Measurements from ENCODE around the gene CCDC102A.

The CCDC102A gene

GRCh38 chr16:57479976-57480753, 56.2 kb downstream of the CCDC102A start:
- no peak for ATAC-seq (replicated peaks; ENCODE audit: extremely low read depth, poor library complexity, severe bottlenecking)
- H3K4me3 Mint-ChIP-seq = no peak overlapping the region
- H3K27ac Mint-ChIP-seq (ENCODE audit: low read depth) = no peak overlapping the region
- H3K36me3 Mint-ChIP-seq (ENCODE audit: insufficient read depth) = peaks cover 3% of the 10 kb centered on the region
- H3K9me3 Mint-ChIP-seq = no peaks in the 10 kb centered on the region
- no peak for DNase-seq (ENCODE audit: low spot score in 2 of 2)
- H3K27me3 Mint-ChIP-seq = no peaks in the 10 kb centered on the region
- peaks cover 19% of the 10 kb centered on the region for H3K4me1 Mint-ChIP-seq

- H3K27ac Mint-ChIP-seq (ENCODE audit: low read depth) = no peak overlapping the region
- no peak overlapping the region for H3K4me3 Mint-ChIP-seq
- H3K9me3 Mint-ChIP-seq = no peaks in the 10 kb centered on the region
Measured at GRCh38 chr16:57479205-57479975, 57.0 kb downstream of the CCDC102A start.

GRCh38 chr16:57478396-57479204, 57.8 kb downstream of the CCDC102A start:
- H3K27me3 Mint-ChIP-seq = no peaks in the 10 kb centered on the region

More at GRCh38 chr16:57479205-57479975, 57.0 kb downstream of the CCDC102A start:
- H3K27me3 Mint-ChIP-seq = no peaks in the 10 kb centered on the region
- H3K4me1 Mint-ChIP-seq = peaks cover 12% of the 10 kb centered on the region
- ATAC-seq (replicated peaks; ENCODE audit: extremely low read depth, poor library complexity, severe bottlenecking) = no peak
- H3K36me3 Mint-ChIP-seq (ENCODE audit: insufficient read depth) = peaks cover 6% of the 10 kb centered on the region
- no peak for DNase-seq (ENCODE audit: low spot score in 2 of 2)

GRCh38 chr16:57477531-57478202, 58.7 kb downstream of the CCDC102A start:
- peaks cover 11% of the 10 kb centered on the region for H3K4me1 Mint-ChIP-seq

More at GRCh38 chr16:57478396-57479204, 57.8 kb downstream of the CCDC102A start:
- Mint-ChIP-seq H3K27ac (ENCODE audit: low read depth) (no peak overlapping the region), H3K4me1 (peaks cover 11% of the 10 kb centered on the region), H3K9me3 (no peaks in the 10 kb centered on the region), H3K36me3 (ENCODE audit: insufficient read depth) (peaks cover 10% of the 10 kb centered on the region), H3K4me3 (no peak overlapping the region)
- DNase-seq (ENCODE audit: low spot score in 2 of 2) (no peak), ATAC-seq (replicated peaks; ENCODE audit: extremely low read depth, poor library complexity, severe bottlenecking) (no peak)

GRCh38 chr16:57476546-57477410, 59.6 kb downstream of the CCDC102A start:
- DNase-seq (ENCODE audit: low spot score in 2 of 2) = no peak
- ATAC-seq (replicated peaks; ENCODE audit: extremely low read depth, poor library complexity, severe bottlenecking) = no peak
- H3K4me1 Mint-ChIP-seq = peaks cover 11% of the 10 kb centered on the region
- H3K9me3 Mint-ChIP-seq = no peaks in the 10 kb centered on the region
- peaks cover 18% of the 10 kb centered on the region for H3K36me3 Mint-ChIP-seq (ENCODE audit: insufficient read depth)
- H3K27me3 Mint-ChIP-seq = no peaks in the 10 kb centered on the region
- H3K4me3 Mint-ChIP-seq = no peak overlapping the region
- H3K27ac Mint-ChIP-seq (ENCODE audit: low read depth) = no peak overlapping the region

More at GRCh38 chr16:57477531-57478202, 58.7 kb downstream of the CCDC102A start:
- no peak for DNase-seq (ENCODE audit: low spot score in 2 of 2)
- no peak overlapping the region for H3K4me3 Mint-ChIP-seq
- ATAC-seq (replicated peaks; ENCODE audit: extremely low read depth, poor library complexity, severe bottlenecking) = no peak
- H3K27ac Mint-ChIP-seq (ENCODE audit: low read depth) = no peak overlapping the region
- H3K36me3 Mint-ChIP-seq (ENCODE audit: insufficient read depth) = peaks cover 12% of the 10 kb centered on the region
- H3K27me3 Mint-ChIP-seq = no peaks in the 10 kb centered on the region
- H3K9me3 Mint-ChIP-seq = no peaks in the 10 kb centered on the region

- H3K4me1 Mint-ChIP-seq = peaks cover 11% of the 10 kb centered on the region
- peaks cover 22% of the 10 kb centered on the region for H3K36me3 Mint-ChIP-seq (ENCODE audit: insufficient read depth)
- ATAC-seq (replicated peaks; ENCODE audit: extremely low read depth, poor library complexity, severe bottlenecking) (peak; percentile 96), DNase-seq (ENCODE audit: low spot score in 2 of 2) (peak; percentile 47 to 53)
- no peaks in the 10 kb centered on the region for H3K27me3 Mint-ChIP-seq
- no peaks in the 10 kb centered on the region for H3K9me3 Mint-ChIP-seq
- peak overlapping the region; percentile 23 for H3K4me3 Mint-ChIP-seq
- H3K27ac Mint-ChIP-seq (ENCODE audit: low read depth) = no peak overlapping the region
Measured at GRCh38 chr16:57475711-57476339, 60.5 kb downstream of the CCDC102A start.

- no peaks in the 10 kb centered on the region for H3K27me3 Mint-ChIP-seq
- no peak for DNase-seq (ENCODE audit: low spot score in 2 of 2)
Measured at GRCh38 chr16:57474671-57475661, 61.4 kb downstream of the CCDC102A start.

GRCh38 chr16:57473906-57474305, 62.5 kb downstream of the CCDC102A start:
- DNase-seq (ENCODE audit: low spot score in 2 of 2) (no peak), ATAC-seq (replicated peaks; ENCODE audit: extremely low read depth, poor library complexity, severe bottlenecking) (no peak)
- H3K9me3 Mint-ChIP-seq = no peaks in the 10 kb centered on the region
- peaks cover 32% of the 10 kb centered on the region for H3K36me3 Mint-ChIP-seq (ENCODE audit: insufficient read depth)
- peaks cover 11% of the 10 kb centered on the region for H3K4me1 Mint-ChIP-seq
- no peaks in the 10 kb centered on the region for H3K27me3 Mint-ChIP-seq
- no peak overlapping the region for H3K27ac Mint-ChIP-seq (ENCODE audit: low read depth)
- no peak overlapping the region for H3K4me3 Mint-ChIP-seq

More at GRCh38 chr16:57474671-57475661, 61.4 kb downstream of the CCDC102A start:
- H3K27ac Mint-ChIP-seq (ENCODE audit: low read depth) = no peak overlapping the region
- peaks cover 11% of the 10 kb centered on the region for H3K4me1 Mint-ChIP-seq
- no peak for ATAC-seq (replicated peaks; ENCODE audit: extremely low read depth, poor library complexity, severe bottlenecking)
- H3K4me3 Mint-ChIP-seq = no peak overlapping the region
- no peaks in the 10 kb centered on the region for H3K9me3 Mint-ChIP-seq
- peaks cover 27% of the 10 kb centered on the region for H3K36me3 Mint-ChIP-seq (ENCODE audit: insufficient read depth)

GRCh38 chr16:57473176-57473840, 63.1 kb downstream of the CCDC102A start:
- H3K4me1 Mint-ChIP-seq = peaks cover 13% of the 10 kb centered on the region
- H3K27me3 Mint-ChIP-seq = no peaks in the 10 kb centered on the region
- H3K36me3 Mint-ChIP-seq (ENCODE audit: insufficient read depth) = peaks cover 38% of the 10 kb centered on the region
- no peak overlapping the region for H3K4me3 Mint-ChIP-seq
- ATAC-seq (replicated peaks; ENCODE audit: extremely low read depth, poor library complexity, severe bottlenecking) (no peak), DNase-seq (ENCODE audit: low spot score in 2 of 2) (no peak)
- no peak overlapping the region for H3K27ac Mint-ChIP-seq (ENCODE audit: low read depth)
- no peaks in the 10 kb centered on the region for H3K9me3 Mint-ChIP-seq

GRCh38 chr16:57472665-57473060, 63.7 kb downstream of the CCDC102A start:
- ATAC-seq (replicated peaks; ENCODE audit: extremely low read depth, poor library complexity, severe bottlenecking) = no peak
- H3K27ac Mint-ChIP-seq (ENCODE audit: low read depth) = no peak overlapping the region
- peaks cover 44% of the 10 kb centered on the region for H3K36me3 Mint-ChIP-seq (ENCODE audit: insufficient read depth)
- peaks cover 15% of the 10 kb centered on the region for H3K4me1 Mint-ChIP-seq
- H3K4me3 Mint-ChIP-seq = no peak overlapping the region
- no peaks in the 10 kb centered on the region for H3K27me3 Mint-ChIP-seq
- no peaks in the 10 kb centered on the region for H3K9me3 Mint-ChIP-seq
- DNase-seq (ENCODE audit: low spot score in 2 of 2) = no peak

Data from central memory CD8-positive, alpha-beta T cell (primary cell).